ENCODE measurements around the gene TRAPPC6A. TPM values are rescaled to one million over a fixed set of nuclear protein-coding genes. Genes with fewer than 3 reads are reported as not detected.

TRAPPC6A gene
- total RNA-seq = 29.1 and 33.0 TPM in 2 replicates

GRCh38 chr19:45177817-45178261, at the start of gene TRAPPC6A:
Gene TRAPPC6A, minus strand, starts transcription at chr19:45178237. Its CDS starts 19 bp downstream, at chr19:45178218.

GRCh38 chr19:45178262-45179071, 430 bp upstream of the TRAPPC6A start, which contains the start of gene BLOC1S3:
Gene BLOC1S3, plus strand, starts transcription at chr19:45178784. Its CDS starts 513 bp downstream, at chr19:45179297.

GRCh38 chr19:45160870-45161737, 16.9 kb downstream of the TRAPPC6A start, which contains the start of gene NKPD1:
Gene NKPD1, minus strand, starts transcription at chr19:45160982. Its CDS starts 832 bp downstream, at chr19:45160150.

Other genes with a start within 250 kb of the TRAPPC6A start
- not detected in 2 replicates for gene APOC4, start 236.0 kb downstream of the TRAPPC6A start, total RNA-seq
- gene APOC2, start 232.2 kb downstream of the TRAPPC6A start, total RNA-seq = not detected in 2 replicates
- 57.9 and 59.5 TPM in 2 replicates for gene CLPTM1, start 222.9 kb downstream of the TRAPPC6A start, total RNA-seq
- 8.0 and 12.3 TPM in 2 replicates for gene RELB, start 176.8 kb downstream of the TRAPPC6A start, total RNA-seq
- 38.4 and 39.7 TPM in 2 replicates for gene CLASRP, start 139.2 kb downstream of the TRAPPC6A start, total RNA-seq
- 0.70 and 3.1 TPM in 2 replicates for gene ZNF296, start 101.8 kb downstream of the TRAPPC6A start, total RNA-seq
- 21.4 and 25.3 TPM in 2 replicates for gene GEMIN7, start 99.0 kb downstream of the TRAPPC6A start, total RNA-seq
- gene PPP1R37, start 85.1 kb downstream of the TRAPPC6A start, total RNA-seq = 28.3 and 46.7 TPM in 2 replicates
- under 0.01 and 0.85 TPM in 2 replicates for gene NKPD1, start 17.3 kb downstream of the TRAPPC6A start, total RNA-seq
- 10.3 and 15.3 TPM in 2 replicates for gene BLOC1S3, start 547 bp upstream of the TRAPPC6A start, total RNA-seq
- gene EXOC3L2, start 67.2 kb upstream of the TRAPPC6A start, total RNA-seq = 1.0 and 2.0 TPM in 2 replicates
- gene MARK4, start 73.0 kb upstream of the TRAPPC6A start, total RNA-seq = 23.2 and 36.3 TPM in 2 replicates
- gene CKM, start 144.6 kb upstream of the TRAPPC6A start, total RNA-seq = 0.35 and 4.2 TPM in 2 replicates
- gene KLC3, start 162.5 kb upstream of the TRAPPC6A start, total RNA-seq = not detected in 2 replicates
- gene ERCC2, start 192.3 kb upstream of the TRAPPC6A start, total RNA-seq = 15.0 and 24.5 TPM in 2 replicates
- gene PPP1R13L, start 226.8 kb upstream of the TRAPPC6A start, total RNA-seq = 4.8 and 7.8 TPM in 2 replicates
- 2.9 and 9.3 TPM in 2 replicates for gene POLR1G, start 228.4 kb upstream of the TRAPPC6A start, total RNA-seq
- gene ERCC1, start 245.7 kb upstream of the TRAPPC6A start, total RNA-seq = 73.5 and 82.0 TPM in 2 replicates

Data from pericardium fibroblast (primary cell).